Testis (tissue), 2 donors: ENCODE results near the gene MAGI1.

Experiments used
- POLR2A ChIP-seq: fragments of 450-650 bp; IDR thresholded peaks from one replicate; pipeline ENCODE4 v1.6.1; 2017; ENCODE audit warnings: antibody characterized with exemption, mild to moderate bottlenecking, moderate library complexity
- TF ChIP-seq, protein P1 (sequence below), 3 experiments: fragments of 450-650 bp in 2 of 3; fragments of 200-600 bp in 1 of 3; sonication (generic) in 1 of 3; IDR thresholded peaks; one replicate each; pipeline ENCODE4 v1.5.1; 2016 to 2019; ENCODE audit warnings: antibody characterized with exemption in 3 of 3, mild to moderate bottlenecking in 2 of 3, moderate library complexity in 1 of 3

DNA sequence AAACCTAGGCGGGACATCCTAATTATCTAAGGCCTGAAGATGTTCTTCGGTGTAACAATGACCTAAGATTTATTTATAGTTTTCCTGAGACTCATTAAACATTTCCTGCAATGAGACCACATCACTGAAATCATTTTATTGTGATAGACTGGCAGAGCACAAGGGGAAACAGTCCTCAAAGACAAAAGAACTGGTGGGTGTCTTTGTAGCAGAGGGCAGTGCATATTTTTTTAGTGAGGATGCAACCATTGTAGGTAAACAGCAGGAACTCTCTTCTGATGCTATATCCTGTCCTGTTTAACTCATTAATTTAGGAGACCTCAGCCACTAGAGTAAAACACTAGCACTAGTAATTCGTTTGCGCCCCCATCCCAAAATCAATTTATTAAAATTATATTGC is 100.0 kb downstream of the MAGI1 start:
- TF ChIP-seq, protein P1, sequence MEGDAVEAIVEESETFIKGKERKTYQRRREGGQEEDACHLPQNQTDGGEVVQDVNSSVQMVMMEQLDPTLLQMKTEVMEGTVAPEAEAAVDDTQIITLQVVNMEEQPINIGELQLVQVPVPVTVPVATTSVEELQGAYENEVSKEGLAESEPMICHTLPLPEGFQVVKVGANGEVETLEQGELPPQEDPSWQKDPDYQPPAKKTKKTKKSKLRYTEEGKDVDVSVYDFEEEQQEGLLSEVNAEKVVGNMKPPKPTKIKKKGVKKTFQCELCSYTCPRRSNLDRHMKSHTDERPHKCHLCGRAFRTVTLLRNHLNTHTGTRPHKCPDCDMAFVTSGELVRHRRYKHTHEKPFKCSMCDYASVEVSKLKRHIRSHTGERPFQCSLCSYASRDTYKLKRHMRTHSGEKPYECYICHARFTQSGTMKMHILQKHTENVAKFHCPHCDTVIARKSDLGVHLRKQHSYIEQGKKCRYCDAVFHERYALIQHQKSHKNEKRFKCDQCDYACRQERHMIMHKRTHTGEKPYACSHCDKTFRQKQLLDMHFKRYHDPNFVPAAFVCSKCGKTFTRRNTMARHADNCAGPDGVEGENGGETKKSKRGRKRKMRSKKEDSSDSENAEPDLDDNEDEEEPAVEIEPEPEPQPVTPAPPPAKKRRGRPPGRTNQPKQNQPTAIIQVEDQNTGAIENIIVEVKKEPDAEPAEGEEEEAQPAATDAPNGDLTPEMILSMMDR (IDR thresholded peaks at IDR 0.05): no peak
- TF ChIP-seq POLR2A: no peak
